Measurements from ENCODE around the gene TTC39A.

Gene TTC39A

DNA sequence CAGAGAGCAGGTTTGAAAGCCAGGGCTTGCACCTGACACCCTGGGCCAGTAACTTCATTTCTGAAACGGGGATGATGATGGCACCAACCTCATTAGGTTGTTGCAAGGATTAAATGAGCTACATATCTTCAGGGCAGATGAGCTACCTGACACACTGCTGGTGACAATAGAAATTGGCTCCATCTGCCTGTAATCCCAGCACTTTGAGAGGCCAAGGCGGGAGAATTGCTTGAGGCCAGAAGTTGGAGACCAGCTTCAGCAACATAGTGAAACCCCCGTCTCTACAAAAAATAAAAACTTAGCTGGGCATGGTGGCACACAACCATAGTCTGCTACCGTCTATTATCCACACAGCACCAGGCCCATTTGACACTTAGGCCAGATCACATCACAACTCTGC lies 6.3 kb upstream of the TTC39A start:
- no peak overlapping the region for H3K4me3 ChIP-seq (ENCODE audit: low read length)
- H3K9me3 ChIP-seq (ENCODE audit: insufficient read depth, low read depth, low read length), result no peaks in the 10 kb centered on the region
- no peaks in the 10 kb centered on the region for H3K36me3 ChIP-seq (ENCODE audit: insufficient read depth, low read length)
- no peaks in the 10 kb centered on the region for H3K27me3 ChIP-seq (ENCODE audit: insufficient read depth, low read length)
- H3K9ac ChIP-seq (ENCODE audit: low read depth, low read length), result no peak overlapping the region
- 94% methylated on average over 4 of the region's 4 CpGs for WGBS
- H3K4me1 ChIP-seq (ENCODE audit: insufficient read depth, low read length), result peaks cover 3% of the 10 kb centered on the region; the same call in 1 of the 2 replicates
- no peak overlapping the region for H3K27ac ChIP-seq (ENCODE audit: low read depth, low read length)

GRCh38 chr1:51336004-51336403 lies 5.6 kb upstream of the TTC39A start:
- H3K4me1 ChIP-seq (ENCODE audit: insufficient read depth, low read length), result peaks cover 10% of the 10 kb centered on the region
- no peak overlapping the region for H3K27ac ChIP-seq (ENCODE audit: low read depth, low read length)
- H3K27me3 ChIP-seq (ENCODE audit: insufficient read depth, low read length), result peaks cover 2% of the 10 kb centered on the region; the same call in 1 of the 2 replicates
- no peaks in the 10 kb centered on the region for H3K9me3 ChIP-seq (ENCODE audit: insufficient read depth, low read depth, low read length)
- no peak overlapping the region for H3K9ac ChIP-seq (ENCODE audit: low read depth, low read length)
- WGBS, result 94% methylated on average over 3 of the region's 3 CpGs
- no peaks in the 10 kb centered on the region for H3K36me3 ChIP-seq (ENCODE audit: insufficient read depth, low read length)
- H3K4me3 ChIP-seq (ENCODE audit: low read length), result no peak overlapping the region

DNA sequence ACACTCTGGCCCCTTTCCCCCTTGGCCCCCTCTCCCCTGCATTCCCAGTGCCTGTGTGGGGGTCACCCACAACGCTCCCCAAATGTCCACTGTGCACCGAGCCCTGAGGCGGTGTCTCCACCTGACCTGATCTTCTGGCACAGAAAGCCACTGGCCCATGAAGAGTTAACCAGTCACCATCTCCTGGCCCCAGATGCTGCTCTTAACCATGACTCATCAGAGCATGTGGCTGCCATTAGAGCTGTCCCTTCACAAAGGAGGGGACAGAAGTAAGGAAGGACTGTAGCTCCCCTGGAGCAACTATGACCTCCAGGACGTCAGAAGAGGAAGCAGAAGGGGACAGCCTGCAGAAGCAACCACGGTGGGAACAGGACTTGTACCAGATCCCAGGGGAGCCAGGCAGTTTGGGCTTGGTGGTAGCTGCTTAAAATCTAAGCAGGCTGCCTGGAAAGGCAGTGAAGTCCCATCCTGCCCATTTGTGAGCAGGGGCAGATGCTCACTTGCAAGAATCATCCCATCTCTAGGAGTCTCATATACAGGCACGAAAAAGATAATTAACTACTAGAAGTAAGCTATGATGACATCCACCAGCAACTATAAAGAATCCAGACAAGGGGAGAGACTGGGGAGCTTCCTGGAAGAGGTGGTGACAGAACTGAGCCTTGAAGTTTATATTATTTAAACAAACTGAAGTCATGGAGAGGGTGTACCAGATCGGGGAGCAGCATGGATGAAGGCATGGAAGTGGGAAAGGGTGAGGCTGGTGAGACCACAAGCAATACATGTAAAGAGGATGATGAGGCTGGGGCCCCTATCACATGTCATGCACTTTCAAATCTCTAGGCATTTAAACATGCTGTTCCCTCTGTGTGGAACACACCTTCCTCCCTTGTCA lies 1.1 kb upstream of the TTC39A start:
- Histone ChIP-seq H3K27ac (ENCODE audit: low read depth, low read length) (no peak overlapping the region), H3K4me3 (ENCODE audit: low read length) (peak overlapping the region; percentile 74)

GRCh38 chr1:51329443-51330325 lies 678 bp downstream of the TTC39A start:
- Histone ChIP-seq H3K9me3 (ENCODE audit: insufficient read depth, low read depth, low read length) (no peaks in the 10 kb centered on the region), H3K27me3 (ENCODE audit: insufficient read depth, low read length) (peaks cover 18% of the 10 kb centered on the region), H3K36me3 (ENCODE audit: insufficient read depth, low read length) (no peaks in the 10 kb centered on the region), H3K27ac (ENCODE audit: low read depth, low read length) (no peak overlapping the region), H3K4me1 (ENCODE audit: insufficient read depth, low read length) (peaks cover 21% of the 10 kb centered on the region), H3K9ac (ENCODE audit: low read depth, low read length) (no peak overlapping the region), H3K4me3 (ENCODE audit: low read length) (peak overlapping the region; percentile 74)
- 37% methylated on average over 26 of the region's 26 CpGs for WGBS

More for the DNA sequence above, 1.1 kb upstream of the TTC39A start:
- Histone ChIP-seq H3K4me1 (ENCODE audit: insufficient read depth, low read length) (peaks cover 21% of the 10 kb centered on the region), H3K9me3 (ENCODE audit: insufficient read depth, low read depth, low read length) (no peaks in the 10 kb centered on the region), H3K27me3 (ENCODE audit: insufficient read depth, low read length) (peaks cover 18% of the 10 kb centered on the region), H3K9ac (ENCODE audit: low read depth, low read length) (peak overlapping the region; percentile 48; the same call in 1 of the 2 replicates), H3K36me3 (ENCODE audit: insufficient read depth, low read length) (no peaks in the 10 kb centered on the region)
- WGBS, result 38% methylated on average over 6 of the region's 7 CpGs

DNA sequence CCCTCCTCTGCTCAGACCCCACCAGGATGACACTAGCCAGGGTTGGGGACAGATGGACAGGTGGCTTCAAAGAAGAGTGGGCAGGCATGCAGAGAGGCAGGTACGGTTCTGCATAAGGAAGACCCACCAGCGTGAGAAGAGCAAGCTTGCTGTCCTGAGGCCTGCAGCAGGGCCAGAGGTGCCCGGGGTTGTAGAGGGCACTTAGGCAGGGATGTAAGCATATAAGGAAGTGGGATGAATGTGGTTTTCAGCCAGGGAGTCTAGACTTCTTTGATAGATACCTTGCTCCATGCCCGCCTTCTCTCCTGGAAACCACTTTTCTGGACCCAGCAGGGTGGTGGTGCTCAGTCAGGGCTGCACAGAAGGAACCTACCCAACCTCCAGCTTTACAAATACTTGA lies 1.4 kb downstream of the TTC39A start:
- Histone ChIP-seq H3K4me1 (ENCODE audit: insufficient read depth, low read length) (peaks cover 21% of the 10 kb centered on the region), H3K9ac (ENCODE audit: low read depth, low read length) (no peak overlapping the region), H3K9me3 (ENCODE audit: insufficient read depth, low read depth, low read length) (no peaks in the 10 kb centered on the region), H3K36me3 (ENCODE audit: insufficient read depth, low read length) (no peaks in the 10 kb centered on the region), H3K27me3 (ENCODE audit: insufficient read depth, low read length) (peaks cover 18% of the 10 kb centered on the region), H3K4me3 (ENCODE audit: low read length) (no peak overlapping the region), H3K27ac (ENCODE audit: low read depth, low read length) (no peak overlapping the region)
- WGBS, result 87% methylated on average over 4 of the region's 4 CpGs

DNA sequence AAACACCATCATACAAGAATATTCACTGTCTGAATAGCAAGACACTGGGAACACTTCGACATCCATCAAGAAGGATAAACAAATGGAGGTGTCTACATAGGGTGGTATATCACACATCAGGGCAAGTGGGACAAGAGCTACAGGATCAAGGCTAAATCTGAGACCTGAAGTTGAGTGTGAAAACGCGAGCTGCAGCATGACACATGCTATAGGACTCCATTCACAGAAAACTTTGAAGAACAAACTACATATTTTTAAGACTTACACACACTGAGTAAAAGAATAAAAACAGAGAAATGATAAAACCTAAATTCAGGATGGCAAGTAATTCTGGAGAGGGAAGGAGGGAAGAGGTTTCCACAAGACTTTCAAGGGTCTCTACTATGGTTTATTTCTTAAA lies 2.1 kb downstream of the TTC39A start:
- Histone ChIP-seq H3K9me3 (ENCODE audit: insufficient read depth, low read depth, low read length) (no peaks in the 10 kb centered on the region), H3K9ac (ENCODE audit: low read depth, low read length) (no peak overlapping the region), H3K4me3 (ENCODE audit: low read length) (no peak overlapping the region), H3K27me3 (ENCODE audit: insufficient read depth, low read length) (peaks cover 18% of the 10 kb centered on the region), H3K36me3 (ENCODE audit: insufficient read depth, low read length) (no peaks in the 10 kb centered on the region), H3K27ac (ENCODE audit: low read depth, low read length) (no peak overlapping the region), H3K4me1 (ENCODE audit: insufficient read depth, low read length) (peaks cover 21% of the 10 kb centered on the region)
- 99% methylated on average over 3 of the region's 3 CpGs for WGBS

DNA sequence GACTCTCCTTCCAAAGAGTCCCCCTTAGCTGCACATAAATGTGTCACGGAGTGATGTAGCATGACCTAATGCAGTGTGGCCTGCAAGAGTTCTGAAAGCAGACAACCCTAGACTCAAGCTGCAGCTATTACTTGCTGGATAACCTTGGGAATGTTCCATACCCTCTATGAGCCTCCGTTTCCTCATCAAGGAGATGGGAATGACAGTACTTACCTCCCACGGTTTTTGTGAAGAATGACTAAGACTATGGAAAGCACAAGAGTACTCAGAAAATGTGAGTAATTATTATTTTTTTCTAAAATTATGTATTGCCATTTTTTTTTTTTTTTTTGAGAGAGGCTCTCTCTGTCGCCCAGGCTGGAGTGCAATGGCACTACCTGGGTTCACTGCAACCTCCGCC lies 3.0 kb downstream of the TTC39A start:
- Histone ChIP-seq H3K9ac (ENCODE audit: low read depth, low read length) (no peak overlapping the region), H3K4me3 (ENCODE audit: low read length) (no peak overlapping the region), H3K36me3 (ENCODE audit: insufficient read depth, low read length) (no peaks in the 10 kb centered on the region), H3K27me3 (ENCODE audit: insufficient read depth, low read length) (peaks cover 18% of the 10 kb centered on the region), H3K9me3 (ENCODE audit: insufficient read depth, low read depth, low read length) (no peaks in the 10 kb centered on the region), H3K4me1 (ENCODE audit: insufficient read depth, low read length) (peaks cover 21% of the 10 kb centered on the region), H3K27ac (ENCODE audit: low read depth, low read length) (no peak overlapping the region)
- 97% methylated on average over 4 of the region's 5 CpGs for WGBS

DNA sequence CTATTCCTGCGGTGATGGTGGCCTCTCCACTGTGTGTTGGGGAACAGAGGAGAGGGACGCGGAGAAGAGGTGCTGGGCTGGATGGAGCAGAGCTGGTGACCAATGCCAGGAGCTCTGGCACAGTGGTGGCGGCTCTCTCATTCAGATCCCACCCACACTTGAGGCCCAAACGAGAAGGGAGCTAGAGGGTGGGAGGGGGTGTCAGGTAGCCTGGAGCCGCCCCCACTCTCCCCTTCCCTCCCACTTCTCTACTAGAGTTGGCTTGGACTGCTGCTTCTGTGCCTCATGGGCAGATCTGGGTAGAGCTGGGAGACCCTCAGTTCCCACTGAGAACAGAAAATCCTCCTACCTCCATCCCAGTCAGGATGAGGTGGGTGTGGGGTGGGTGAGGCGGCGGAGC lies 3.5 kb downstream of the TTC39A start:
- no peaks in the 10 kb centered on the region for H3K36me3 ChIP-seq (ENCODE audit: insufficient read depth, low read length)
- H3K9ac ChIP-seq (ENCODE audit: low read depth, low read length), result no peak overlapping the region
- H3K4me1 ChIP-seq (ENCODE audit: insufficient read depth, low read length), result peaks cover 19% of the 10 kb centered on the region
- WGBS, result 83% methylated on average over 6 of the region's 8 CpGs
- peaks cover 18% of the 10 kb centered on the region for H3K27me3 ChIP-seq (ENCODE audit: insufficient read depth, low read length)
- H3K9me3 ChIP-seq (ENCODE audit: insufficient read depth, low read depth, low read length), result no peaks in the 10 kb centered on the region
- H3K27ac ChIP-seq (ENCODE audit: low read depth, low read length), result no peak overlapping the region
- H3K4me3 ChIP-seq (ENCODE audit: low read length), result no peak overlapping the region

DNA sequence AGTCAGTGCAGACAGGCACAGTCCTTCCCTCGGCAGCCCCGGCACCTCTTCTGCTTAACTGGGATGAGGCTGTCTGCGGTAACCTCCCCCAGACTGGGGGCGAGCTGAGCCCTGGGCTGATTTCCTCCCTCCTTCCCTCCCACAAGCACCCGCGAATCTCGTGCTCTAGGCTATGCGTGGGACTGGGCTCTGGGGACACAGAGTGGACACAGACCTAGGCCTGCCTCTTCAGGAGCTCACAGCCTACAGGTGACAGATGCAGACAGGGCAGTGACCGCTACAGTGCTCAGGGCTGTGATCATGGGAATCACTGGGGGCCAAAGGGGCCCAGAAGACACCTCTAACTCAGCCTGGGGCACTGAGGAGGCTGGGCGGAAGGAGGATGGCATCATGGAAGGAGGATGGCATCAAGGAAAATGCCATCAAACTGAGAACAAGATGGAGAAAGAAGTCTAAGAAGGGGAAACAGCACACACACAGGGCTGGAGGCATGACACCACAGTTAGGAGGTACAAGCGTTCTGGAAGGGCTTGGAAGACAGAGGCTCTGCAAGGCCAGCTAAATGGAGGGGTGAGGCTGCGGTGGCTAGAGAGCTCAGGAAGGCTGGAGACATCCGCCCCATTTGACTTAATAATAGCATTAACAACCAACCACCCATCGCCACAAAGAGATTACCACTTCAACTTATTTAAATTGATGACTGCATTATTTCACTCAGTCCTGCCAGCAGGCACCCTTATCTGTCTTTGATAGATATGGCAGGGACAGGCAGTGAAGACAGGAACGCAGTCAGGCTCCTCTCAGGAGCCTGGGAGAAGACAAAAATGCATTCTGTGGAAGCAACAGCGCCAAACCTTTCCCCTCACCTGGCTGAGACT lies 4.2 kb downstream of the TTC39A start:
- Histone ChIP-seq H3K9ac (ENCODE audit: low read depth, low read length) (no peak overlapping the region), H3K9me3 (ENCODE audit: insufficient read depth, low read depth, low read length) (no peaks in the 10 kb centered on the region), H3K4me3 (ENCODE audit: low read length) (no peak overlapping the region), H3K27ac (ENCODE audit: low read depth, low read length) (no peak overlapping the region), H3K36me3 (ENCODE audit: insufficient read depth, low read length) (no peaks in the 10 kb centered on the region), H3K4me1 (ENCODE audit: insufficient read depth, low read length) (peaks cover 12% of the 10 kb centered on the region; the same call in 1 of the 2 replicates), H3K27me3 (ENCODE audit: insufficient read depth, low read length) (peaks cover 17% of the 10 kb centered on the region)
- WGBS, result 91% methylated on average over 16 of the region's 16 CpGs

DNA sequence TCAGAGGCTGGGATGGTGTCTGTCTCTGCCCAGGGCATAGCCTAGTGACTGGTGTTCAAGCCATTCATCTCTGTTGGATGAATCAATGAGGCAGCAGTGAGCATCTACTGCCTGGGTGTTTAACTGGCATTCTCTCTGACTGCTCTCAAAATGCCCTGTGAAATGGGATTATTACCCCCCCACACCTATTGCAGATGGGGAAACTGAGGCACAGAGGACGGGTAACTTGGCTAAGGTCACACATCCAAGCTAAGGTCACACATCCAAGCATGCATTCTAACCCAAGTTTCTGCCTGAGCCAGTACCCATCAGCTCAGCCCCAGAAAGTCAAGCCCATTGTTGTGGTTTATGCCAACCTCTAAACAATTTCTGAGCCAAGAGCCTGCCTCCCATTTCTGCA lies 5.0 kb downstream of the TTC39A start:
- no peaks in the 10 kb centered on the region for H3K36me3 ChIP-seq (ENCODE audit: insufficient read depth, low read length)
- H3K27ac ChIP-seq (ENCODE audit: low read depth, low read length), result no peak overlapping the region
- peaks cover 10% of the 10 kb centered on the region for H3K27me3 ChIP-seq (ENCODE audit: insufficient read depth, low read length)
- H3K9me3 ChIP-seq (ENCODE audit: insufficient read depth, low read depth, low read length), result no peaks in the 10 kb centered on the region
- peaks cover 7% of the 10 kb centered on the region; the same call in 1 of the 2 replicates for H3K4me1 ChIP-seq (ENCODE audit: insufficient read depth, low read length)
- 95% methylated on average over 1 of the region's 1 CpG for WGBS
- H3K4me3 ChIP-seq (ENCODE audit: low read length), result no peak overlapping the region
- no peak overlapping the region for H3K9ac ChIP-seq (ENCODE audit: low read depth, low read length)
